Smooth muscle cell (in vitro differentiated cells): ENCODE results near the gene TENM4. TPM values are rescaled to one million over a fixed set of nuclear protein-coding genes. Genes with fewer than 3 reads are reported as not detected.

Experiments used
- DNase-seq: peaks from one replicate; lab custom pipeline; 2025; ENCODE audit not compliant: unreplicated experiment; lab: John Stamatoyannopoulos, UW
- H2AFZ ChIP-seq: fragments of 200-600 bp; sonication (generic); 2 replicates; pipeline ENCODE4 v1.6.0; 2016; ENCODE audit warnings: antibody characterized with exemption, low read depth, mild to moderate bottlenecking
- H3F3A ChIP-seq: fragments of 200-600 bp; sonication (generic); 2 replicates; pipeline ENCODE4 v1.6.0; 2017; ENCODE audit warnings: antibody characterized with exemption, low read depth
- H3K27ac ChIP-seq: fragments of 200-600 bp; sonication (generic); 2 replicates; pipeline ENCODE4 v1.5.1; 2016; ENCODE audit warnings: low read depth, mild to moderate bottlenecking
- H3K27me3 ChIP-seq: fragments of 200-600 bp; sonication (generic); 2 replicates; pipeline ENCODE4 v1.6.1; 2016; ENCODE audit warnings: low read depth, mild to moderate bottlenecking
- H3K36me3 ChIP-seq: fragments of 200-600 bp; sonication (generic); 2 replicates; pipeline ENCODE4 v1.5.1; 2016; ENCODE audit warnings: low read depth
- H3K4me1 ChIP-seq: fragments of 200-600 bp; sonication (generic); 2 replicates; pipeline ENCODE4 v1.5.1; 2016; ENCODE audit warnings: low read depth
- H3K4me2 ChIP-seq: fragments of 200-600 bp; sonication (generic); 2 replicates; pipeline ENCODE4 v1.6.0; 2016; ENCODE audit warnings: mild to moderate bottlenecking
- H3K4me3 ChIP-seq: fragments of 200-600 bp; sonication (generic); 2 replicates; pipeline ENCODE4 v1.5.1; 2016; ENCODE audit warnings: mild to moderate bottlenecking
- H3K79me2 ChIP-seq: fragments of 200-600 bp; sonication (generic); 2 replicates; pipeline ENCODE4 v1.6.0; 2016; ENCODE audit warnings: low read depth, mild to moderate bottlenecking
- H3K9ac ChIP-seq: fragments of 200-600 bp; sonication (generic); 2 replicates; pipeline ENCODE4 v1.6.0; 2016; ENCODE audit warnings: low read depth
- H3K9me3 ChIP-seq: fragments of 200-600 bp; sonication (generic); replicated peaks from 2 replicates; pipeline ENCODE4 v1.5.1; 2016; ENCODE audit warnings: low read depth
- H4K20me1 ChIP-seq: fragments of 200-600 bp; sonication (generic); 2 replicates; pipeline ENCODE4 v1.6.0; 2016; ENCODE audit warnings: low read depth
- CTCF ChIP-seq: fragments of 200-600 bp; sonication (generic); IDR thresholded peaks from 2 replicates; pipeline ENCODE4 v1.5.1; 2017; ENCODE audit warnings: borderline replicate concordance, mild to moderate bottlenecking, antibody characterized with exemption; ENCODE audit not compliant: insufficient read depth, poor library complexity, severe bottlenecking
- WGBS: methylation state at CpG from one replicate; pipeline ENCODE4 v1.1.7; 2016; ENCODE audit warnings: low lambda C conversion rate; 5-methylcytosine and 5-hydroxymethylcytosine counted together
- polyA plus RNA-seq: library from polyadenylated mRNA; unstranded; fragments of >200 nt; fragmentation: Nextera tagmentation; extraction: Ambion mirVana; gene quantifications from 2 replicates; pipeline ENCODE4 v1.2.1, GENCODE V29; 2016
- total RNA-seq: library from RNA; depleted of rRNA; stranded (reverse); fragments of >200 nt; gene quantifications from 2 replicates; pipeline ENCODE4 v1.2.3, GENCODE V29; 2014

The TENM4 gene
- total and polyA plus RNA-seq, 2 experiments from 2014 or later, result 31.6 to 38.2 TPM

DNA sequence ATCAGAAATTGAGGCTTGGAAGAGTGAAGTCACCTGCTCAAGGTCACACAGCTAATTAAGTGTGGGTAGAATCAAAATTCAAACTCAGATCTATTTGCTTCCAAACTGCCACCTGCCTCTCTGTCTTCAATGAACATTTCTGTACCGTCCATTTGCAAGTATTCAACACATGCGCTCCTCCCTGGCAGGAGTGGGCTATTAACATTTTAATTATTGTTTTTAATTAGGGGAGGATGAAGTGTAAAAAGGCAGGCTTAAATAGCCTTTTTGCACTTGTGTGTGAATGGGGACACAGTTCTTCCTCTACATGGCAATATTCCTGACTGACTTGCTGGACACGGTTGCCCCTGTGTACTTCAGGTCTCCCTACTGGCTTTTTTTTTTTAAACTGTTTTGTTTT is 751.7 kb downstream of the TENM4 start:
- peaks cover 11% of the 10 kb centered on the region for H4K20me1 ChIP-seq
- H3K27ac ChIP-seq, result no peak overlapping the region
- H3K79me2 ChIP-seq, result no peaks in the 10 kb centered on the region
- H3K4me3 ChIP-seq, result no peak overlapping the region
- TF ChIP-seq CTCF, result no peak
- WGBS, result 85% methylated on average over 3 of the region's 3 CpGs
- no peaks in the 10 kb centered on the region for H3F3A ChIP-seq
- no peak overlapping the region for H2AFZ ChIP-seq
- no peaks in the 10 kb centered on the region for H3K9me3 ChIP-seq
- H3K27me3 ChIP-seq, result no peaks in the 10 kb centered on the region
- no peak overlapping the region for H3K4me2 ChIP-seq
- H3K4me1 ChIP-seq, result no peaks in the 10 kb centered on the region
- H3K36me3 ChIP-seq, result peaks cover 3% of the 10 kb centered on the region
- no peak overlapping the region for H3K9ac ChIP-seq
- DNase-seq, result no peak

GRCh38 chr11:78688460-78688859 is 752.4 kb downstream of the TENM4 start:
- Histone ChIP-seq H3K27ac (no peak overlapping the region), H3K4me1 (no peaks in the 10 kb centered on the region), H3K9me3 (no peaks in the 10 kb centered on the region), H3K4me2 (no peak overlapping the region), H3K9ac (no peak overlapping the region), H2AFZ (no peak overlapping the region), H3K79me2 (no peaks in the 10 kb centered on the region), H3F3A (no peaks in the 10 kb centered on the region), H3K4me3 (no peak overlapping the region), H4K20me1 (peaks cover 11% of the 10 kb centered on the region), H3K27me3 (no peaks in the 10 kb centered on the region), H3K36me3 (peaks cover 3% of the 10 kb centered on the region)
- no peak for TF ChIP-seq CTCF
- no peak for DNase-seq
- 52% methylated on average over 1 of the region's 1 CpG for WGBS

- no peak overlapping the region for H2AFZ ChIP-seq
- peaks cover 3% of the 10 kb centered on the region for H4K20me1 ChIP-seq
- no peak overlapping the region for H3K4me3 ChIP-seq
- WGBS, result 94% methylated on average over 3 of the region's 3 CpGs
- H3K27me3 ChIP-seq, result no peaks in the 10 kb centered on the region
- H3K36me3 ChIP-seq, result peaks cover 3% of the 10 kb centered on the region
- no peak for DNase-seq
- no peak for TF ChIP-seq CTCF
- no peak overlapping the region for H3K4me2 ChIP-seq
- H3K9me3 ChIP-seq, result no peaks in the 10 kb centered on the region
- H3K9ac ChIP-seq, result no peak overlapping the region
- no peak overlapping the region for H3K27ac ChIP-seq
- H3K4me1 ChIP-seq, result no peaks in the 10 kb centered on the region
- no peaks in the 10 kb centered on the region for H3F3A ChIP-seq
- no peaks in the 10 kb centered on the region for H3K79me2 ChIP-seq
Observed at GRCh38 chr11:78685156-78685555, 755.7 kb downstream of the TENM4 start.

DNA sequence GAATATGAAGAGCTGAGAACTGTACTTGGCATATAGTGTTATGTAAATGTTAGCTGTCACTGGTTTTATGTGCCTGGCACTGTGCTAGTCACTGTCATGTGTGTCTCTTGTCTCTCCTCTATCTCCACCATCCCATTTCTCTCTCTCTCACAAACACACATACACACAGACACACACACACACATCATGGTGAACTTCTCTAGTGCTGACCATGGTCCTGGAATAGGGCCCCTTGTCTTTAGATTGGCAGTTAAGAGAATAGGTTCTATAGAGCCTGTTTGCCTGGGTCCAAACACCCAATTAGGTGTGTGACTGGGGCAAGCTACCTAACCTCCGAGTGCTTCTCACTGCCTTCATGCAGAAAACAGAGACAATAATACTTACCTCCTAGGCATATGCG is 756.5 kb downstream of the TENM4 start:
- H3K9ac ChIP-seq, result no peak overlapping the region
- H3K27me3 ChIP-seq, result no peaks in the 10 kb centered on the region
- no peaks in the 10 kb centered on the region for H3K79me2 ChIP-seq
- no peaks in the 10 kb centered on the region for H3F3A ChIP-seq
- H3K36me3 ChIP-seq, result peaks cover 3% of the 10 kb centered on the region
- H3K27ac ChIP-seq, result no peak overlapping the region
- no peaks in the 10 kb centered on the region for H3K4me1 ChIP-seq
- 88% methylated on average over 2 of the region's 2 CpGs for WGBS
- DNase-seq, result no peak
- no peak for TF ChIP-seq CTCF
- H3K9me3 ChIP-seq, result no peaks in the 10 kb centered on the region
- no peak overlapping the region for H2AFZ ChIP-seq
- no peak overlapping the region for H3K4me2 ChIP-seq
- no peak overlapping the region for H3K4me3 ChIP-seq
- no peaks in the 10 kb centered on the region for H4K20me1 ChIP-seq
